ACC112 (cell line): ENCODE measurements around the gene INPP4B.

Experiments
- H2AFZ ChIP-seq: fragments of 200-600 bp; sonication (generic); one replicate; pipeline ENCODE4 v1.6.0; 2017; ENCODE audit warnings: antibody characterized with exemption, low read length; ENCODE audit not compliant: unreplicated experiment
- H3K27ac ChIP-seq: fragments of 200-600 bp; sonication (generic); 2 replicates; pipeline ENCODE4 v1.5.1; 2014; ENCODE audit warnings: low read depth, mild to moderate bottlenecking, antibody characterized with exemption, low read length, moderate library complexity
- H3K27me3 ChIP-seq: fragments of 200-600 bp; sonication (generic); 2 replicates; pipeline ENCODE4 v1.6.1; 2014; ENCODE audit warnings: mild to moderate bottlenecking, antibody characterized with exemption, low read length, moderate library complexity, mixed read lengths; ENCODE audit not compliant: insufficient read depth
- H3K36me3 ChIP-seq: fragments of 200-600 bp; sonication (generic); 2 replicates; pipeline ENCODE4 v1.6.1; 2016; ENCODE audit warnings: mild to moderate bottlenecking, antibody characterized with exemption, low read length, moderate library complexity, mixed read lengths; ENCODE audit not compliant: insufficient read depth
- H3K4me1 ChIP-seq: fragments of 200-600 bp; sonication (generic); one replicate; pipeline ENCODE4 v1.6.1; 2016; ENCODE audit warnings: low read length, mixed read lengths; ENCODE audit not compliant: insufficient read depth, unreplicated experiment, control insufficient read depth
- H3K4me3 ChIP-seq: fragments of 200-600 bp; sonication (generic); 2 replicates; pipeline ENCODE4 v1.5.1; 2014; ENCODE audit warnings: mild to moderate bottlenecking, low read depth, low read length
- H3K79me2 ChIP-seq: fragments of 200-600 bp; sonication (generic); one replicate; pipeline ENCODE4 v1.6.0; 2016; ENCODE audit warnings: low read length; ENCODE audit not compliant: control insufficient read depth, unreplicated experiment, insufficient read depth

INPP4B gene

DNA sequence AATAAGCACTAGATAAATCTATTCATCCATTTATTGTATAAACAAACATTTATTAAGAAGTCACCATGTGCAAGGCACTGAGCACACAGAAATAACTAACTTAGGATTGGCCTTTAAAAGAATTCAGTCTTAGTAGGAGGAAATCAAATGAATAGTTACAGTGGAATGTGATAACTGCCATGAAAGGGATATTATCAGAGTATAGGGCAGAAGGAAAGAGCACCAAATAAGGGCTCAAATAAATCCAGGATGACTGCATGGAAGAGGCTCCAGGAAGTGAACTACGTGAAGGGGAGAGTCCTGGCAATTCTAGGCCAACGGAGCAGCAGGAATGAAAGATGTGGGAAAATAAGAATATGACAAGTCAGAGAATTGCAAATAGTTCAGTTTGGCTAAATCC is 406.0 kb downstream of the INPP4B start:
- Histone ChIP-seq H3K27ac (no peak overlapping the region), H3K4me1 (no peaks in the 10 kb centered on the region), H3K79me2 (no peaks in the 10 kb centered on the region), H3K27me3 (no peaks in the 10 kb centered on the region), H3K36me3 (no peaks in the 10 kb centered on the region), H3K4me3 (no peak overlapping the region), H2AFZ (no peak overlapping the region)

DNA sequence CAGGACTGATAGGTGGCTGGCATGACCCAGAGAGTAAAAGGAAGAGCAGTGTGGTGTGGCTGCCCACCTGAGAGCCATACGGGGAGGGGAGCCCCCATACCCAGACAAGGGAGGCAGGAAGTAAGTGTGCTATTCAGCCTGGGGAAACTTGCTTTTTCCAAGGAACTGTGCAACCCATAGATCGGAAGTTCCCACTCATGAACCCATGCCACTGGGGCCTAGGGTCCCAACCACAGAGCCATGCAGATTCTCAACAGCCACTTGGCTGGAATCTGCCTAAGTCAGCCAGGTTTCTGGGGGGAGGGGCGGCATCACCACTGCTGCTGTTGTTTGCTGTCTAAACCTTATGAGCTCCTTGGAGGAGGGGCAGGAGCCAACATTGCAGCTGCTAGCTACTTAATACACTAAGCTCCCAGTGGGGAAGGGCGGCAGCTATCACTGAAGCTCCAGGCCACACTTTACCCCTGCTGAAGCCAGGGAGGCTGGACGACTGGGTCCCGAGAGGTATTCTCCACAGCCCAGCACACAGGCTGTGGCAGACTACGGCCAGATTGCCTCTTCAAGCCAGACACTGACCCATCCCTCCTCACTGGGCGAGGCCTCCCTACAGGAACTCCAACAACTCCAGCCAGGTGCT is 410.4 kb downstream of the INPP4B start:
- Histone ChIP-seq H3K4me3 (no peak overlapping the region), H2AFZ (no peak overlapping the region), H3K4me1 (no peaks in the 10 kb centered on the region), H3K27me3 (no peaks in the 10 kb centered on the region), H3K36me3 (no peaks in the 10 kb centered on the region), H3K79me2 (no peaks in the 10 kb centered on the region), H3K27ac (no peak overlapping the region)

DNA sequence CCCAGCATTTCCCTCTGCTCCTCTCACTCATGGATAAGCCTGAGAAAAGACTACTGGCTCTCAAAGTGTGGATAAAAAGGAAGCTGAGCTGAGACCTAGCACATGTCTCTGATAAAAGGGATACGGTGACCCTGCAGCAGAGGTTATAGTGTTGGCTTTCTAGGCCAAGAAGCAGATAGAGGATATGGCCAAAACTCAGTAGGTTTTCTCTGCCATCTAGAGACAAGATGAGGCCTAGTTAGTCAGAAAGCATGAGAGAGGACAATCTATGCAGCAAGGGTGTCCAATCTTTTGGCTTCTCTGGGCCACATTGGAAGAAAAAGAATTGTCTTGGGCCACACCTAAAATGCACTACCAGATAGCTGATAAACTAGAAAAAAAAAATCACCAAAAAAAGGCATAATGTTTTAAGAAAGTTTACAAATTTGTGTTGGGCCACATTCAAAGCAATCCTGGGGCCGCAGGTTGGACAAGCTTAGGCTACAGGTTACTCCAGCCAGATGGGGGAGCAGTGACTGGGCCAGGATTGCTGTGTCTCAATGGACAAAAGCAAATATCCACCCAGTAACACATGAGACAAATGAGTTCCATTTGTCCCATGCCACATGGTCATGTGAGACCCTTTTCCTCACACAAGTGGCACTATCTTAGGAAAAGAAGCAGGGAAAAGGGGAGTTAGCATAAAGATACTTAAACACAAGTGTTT is 411.4 kb downstream of the INPP4B start:
- H3K36me3 ChIP-seq: no peaks in the 10 kb centered on the region
- H2AFZ ChIP-seq: no peak overlapping the region
- H3K27ac ChIP-seq: no peak overlapping the region
- no peaks in the 10 kb centered on the region for H3K4me1 ChIP-seq
- H3K27me3 ChIP-seq: no peaks in the 10 kb centered on the region
- no peaks in the 10 kb centered on the region for H3K79me2 ChIP-seq
- no peak overlapping the region for H3K4me3 ChIP-seq

DNA sequence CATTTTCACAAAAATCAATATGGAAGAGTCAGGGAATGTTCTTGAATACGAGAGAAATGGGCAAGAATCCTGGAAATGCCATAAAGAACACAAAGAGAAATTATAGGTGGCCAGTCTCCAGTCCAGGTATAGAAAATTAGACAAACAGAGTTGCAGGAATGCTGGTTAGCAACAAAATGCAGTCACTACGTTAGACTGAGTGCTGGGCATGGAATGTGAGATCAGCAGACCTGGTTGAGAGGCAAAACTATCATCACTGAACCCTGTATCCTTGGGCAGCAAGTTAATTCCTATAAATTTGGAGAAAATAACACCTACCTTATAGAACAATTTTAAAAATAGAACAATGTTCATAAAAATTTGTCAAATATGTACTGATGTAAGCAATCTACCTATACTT is 417.4 kb downstream of the INPP4B start:
- Histone ChIP-seq H3K4me3 (no peak overlapping the region), H3K4me1 (no peaks in the 10 kb centered on the region), H3K27ac (no peak overlapping the region), H3K27me3 (no peaks in the 10 kb centered on the region), H3K36me3 (no peaks in the 10 kb centered on the region), H3K79me2 (no peaks in the 10 kb centered on the region), H2AFZ (no peak overlapping the region)

DNA sequence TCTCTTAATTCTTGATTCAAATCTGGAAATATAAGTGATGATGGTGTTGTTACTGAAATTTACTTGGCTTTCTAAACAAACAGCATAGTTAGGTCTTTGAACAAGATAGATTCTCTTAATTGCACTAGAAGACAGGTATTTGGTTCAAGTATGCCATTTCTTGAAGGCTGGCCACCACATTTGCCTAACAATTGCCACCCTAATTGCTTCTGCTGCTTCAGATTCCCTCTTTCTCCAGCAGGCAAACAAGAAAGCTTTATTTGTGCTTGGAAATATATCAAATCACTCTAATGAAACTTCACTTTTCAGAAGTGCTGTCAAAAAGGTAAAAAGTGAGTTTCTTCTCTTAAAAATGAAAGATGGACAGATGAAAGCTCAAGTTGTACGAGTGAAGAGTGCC is 418.6 kb downstream of the INPP4B start:
- H3K36me3 ChIP-seq: no peaks in the 10 kb centered on the region
- no peak overlapping the region for H3K4me3 ChIP-seq
- H3K4me1 ChIP-seq: no peaks in the 10 kb centered on the region
- peak overlapping the region; percentile 3 for H2AFZ ChIP-seq
- no peaks in the 10 kb centered on the region for H3K27me3 ChIP-seq
- H3K27ac ChIP-seq: no peak overlapping the region
- no peaks in the 10 kb centered on the region for H3K79me2 ChIP-seq

DNA sequence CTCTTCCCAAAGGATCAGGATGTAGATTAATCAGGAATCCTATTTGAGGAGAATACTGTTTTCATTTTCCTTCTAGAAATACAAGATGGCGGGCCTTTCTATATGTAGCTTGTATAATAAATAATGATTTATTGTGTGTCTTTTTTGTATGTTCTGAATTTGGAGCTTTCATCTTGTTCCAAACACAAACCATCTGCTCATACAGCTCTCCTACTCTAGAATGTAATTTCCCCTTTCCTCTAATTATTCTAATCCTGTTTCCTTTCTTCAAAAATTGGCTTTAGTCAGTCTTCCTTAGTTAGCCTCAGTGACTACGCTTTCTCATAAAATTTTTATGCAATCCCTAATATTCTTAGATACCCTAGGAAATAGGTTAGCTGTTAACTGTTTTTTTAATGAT is 422.2 kb downstream of the INPP4B start:
- Histone ChIP-seq H3K4me3 (no peak overlapping the region), H3K27ac (no peak overlapping the region), H3K27me3 (no peaks in the 10 kb centered on the region), H3K36me3 (no peaks in the 10 kb centered on the region), H2AFZ (no peak overlapping the region), H3K4me1 (no peaks in the 10 kb centered on the region), H3K79me2 (no peaks in the 10 kb centered on the region)

DNA sequence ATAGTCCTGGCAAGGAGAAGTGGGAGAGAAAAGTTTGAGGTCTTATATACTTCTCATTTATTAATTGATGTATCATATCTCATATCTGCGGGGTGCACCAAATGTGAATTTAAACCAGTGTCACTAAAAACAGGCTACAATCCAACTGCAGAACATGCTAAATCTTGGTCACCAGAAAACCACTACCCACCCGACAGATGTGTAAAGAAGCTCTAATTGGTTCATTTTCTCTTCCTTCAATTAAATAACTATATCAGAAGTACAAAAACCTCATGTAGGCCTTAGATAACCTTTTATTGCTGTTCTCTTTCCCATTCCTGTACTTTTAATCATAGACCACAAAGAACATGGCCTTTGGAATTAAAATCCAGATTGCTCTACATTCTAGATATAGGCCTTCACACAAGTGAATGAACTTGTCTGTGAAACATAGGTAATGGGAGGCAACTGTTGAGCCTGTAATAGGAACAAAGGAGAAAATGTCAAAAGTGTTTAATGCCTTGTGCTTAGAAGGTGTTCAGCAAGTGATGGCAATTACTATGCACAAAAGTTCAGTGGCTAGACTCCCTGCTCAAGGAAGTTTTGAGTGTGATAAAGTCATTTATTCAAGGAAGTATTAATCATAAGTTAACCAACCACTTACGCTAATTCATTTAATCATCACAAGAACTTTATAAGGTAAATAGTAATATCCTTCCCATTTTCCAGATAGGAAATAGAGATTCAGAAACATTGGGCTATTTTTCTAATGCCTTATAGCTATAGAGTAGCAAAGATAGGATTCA is 425.6 kb downstream of the INPP4B start:
- Histone ChIP-seq H3K27me3 (no peaks in the 10 kb centered on the region), H3K36me3 (no peaks in the 10 kb centered on the region), H3K27ac (no peak overlapping the region), H3K79me2 (no peaks in the 10 kb centered on the region), H3K4me1 (peaks cover 9% of the 10 kb centered on the region), H3K4me3 (no peak overlapping the region), H2AFZ (no peak overlapping the region)

DNA sequence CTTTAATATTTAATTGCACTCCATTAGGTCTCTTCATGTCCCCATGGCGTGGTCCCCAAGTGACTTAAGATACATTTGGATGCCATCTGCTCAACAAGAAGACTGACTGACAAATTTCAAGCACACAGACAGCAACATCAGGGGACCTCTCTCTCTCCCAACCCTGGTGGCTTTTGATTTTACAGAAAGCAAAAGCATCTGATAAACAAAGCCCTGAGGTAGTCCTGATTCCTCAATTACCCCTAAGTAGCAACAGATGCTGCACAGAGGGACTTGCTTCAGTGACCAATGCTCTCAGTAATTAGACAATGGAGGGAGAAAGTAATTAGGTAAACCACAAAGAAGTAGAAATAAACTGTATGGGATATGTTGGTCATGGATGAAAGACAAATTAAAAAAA is 426.4 kb downstream of the INPP4B start:
- Histone ChIP-seq H3K27me3 (no peaks in the 10 kb centered on the region), H3K79me2 (no peaks in the 10 kb centered on the region), H3K36me3 (no peaks in the 10 kb centered on the region), H2AFZ (no peak overlapping the region), H3K4me1 (peaks cover 9% of the 10 kb centered on the region), H3K27ac (no peak overlapping the region), H3K4me3 (no peak overlapping the region)

DNA sequence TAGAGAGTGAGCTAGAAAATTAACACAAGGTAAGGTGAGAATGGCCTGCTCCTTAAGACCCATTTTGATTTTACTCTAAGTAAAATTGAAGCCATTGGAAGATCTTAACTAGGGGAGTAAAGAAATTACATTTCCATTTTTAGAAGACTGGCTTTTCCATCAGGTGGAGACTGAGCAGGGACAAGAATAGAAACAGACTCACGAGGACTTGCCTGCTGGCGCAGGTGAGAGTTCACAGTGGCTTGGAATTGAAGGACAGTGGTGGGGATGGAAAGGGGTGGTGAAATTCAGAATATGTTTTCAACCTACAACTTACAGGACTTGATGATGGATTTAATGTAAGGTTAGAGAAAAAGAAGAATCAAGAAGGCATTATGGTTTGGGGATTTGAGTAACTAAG is 427.4 kb downstream of the INPP4B start:
- Histone ChIP-seq H2AFZ (no peak overlapping the region), H3K4me1 (peaks cover 9% of the 10 kb centered on the region), H3K27me3 (no peaks in the 10 kb centered on the region), H3K4me3 (no peak overlapping the region), H3K79me2 (no peaks in the 10 kb centered on the region), H3K27ac (no peak overlapping the region), H3K36me3 (no peaks in the 10 kb centered on the region)

DNA sequence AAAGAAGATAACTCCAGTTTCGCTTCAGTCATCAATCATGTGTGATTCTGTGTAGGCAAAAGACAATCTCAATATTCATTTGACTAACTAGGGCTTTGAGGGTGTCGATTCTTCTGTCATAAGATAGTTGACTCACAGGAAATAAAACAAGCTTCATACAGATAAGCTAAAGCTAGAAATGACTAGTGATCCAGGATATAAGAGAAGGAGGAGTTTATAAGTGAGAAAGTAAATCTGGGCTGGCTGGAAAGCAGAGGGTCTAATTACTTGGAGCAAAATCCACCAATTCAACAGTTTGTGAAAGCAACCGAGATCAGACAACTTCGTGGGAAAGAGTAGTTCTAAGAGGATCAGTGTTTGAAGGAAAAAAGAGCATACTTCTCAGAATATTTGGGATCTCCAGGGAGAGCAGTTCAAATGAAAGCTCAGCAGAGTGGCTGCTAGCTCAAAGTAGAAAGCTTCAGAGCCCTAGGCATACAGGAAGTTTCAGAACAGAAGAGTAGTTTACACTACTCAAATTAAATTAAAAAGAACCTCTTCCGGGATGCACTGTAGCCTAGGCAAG is 429.3 kb downstream of the INPP4B start:
- peaks cover 9% of the 10 kb centered on the region for H3K4me1 ChIP-seq
- H3K4me3 ChIP-seq: peak overlapping the region; percentile 30; the same call in 1 of the 2 replicates
- H3K79me2 ChIP-seq: no peaks in the 10 kb centered on the region
- H3K27me3 ChIP-seq: no peaks in the 10 kb centered on the region
- no peaks in the 10 kb centered on the region for H3K36me3 ChIP-seq
- peak overlapping the region; percentile 59 for H3K27ac ChIP-seq
- peak overlapping the region; percentile 90 for H2AFZ ChIP-seq
